ENCODE measurements around the gene HHATL.

Gene HHATL

GRCh38 chr3:42690766-42691680 is 11.6 kb downstream of the HHATL start:
- no peaks in the 10 kb centered on the region for H3K9me3 ChIP-seq (ENCODE audit: control insufficient read depth, low read length)
- no peak overlapping the region for H2BK5ac ChIP-seq (ENCODE audit: low read depth, low read length, poor library complexity, severe bottlenecking)
- no peak overlapping the region for H3K4me3 ChIP-seq (ENCODE audit: insufficient read depth in 1 of 2, low read depth in 1 of 2, low read length in 2 of 2)
- peaks cover 46 to 64% of the 10 kb centered on the region in 2 experiments for H3K27me3 ChIP-seq (ENCODE audit: control insufficient read depth in 1 of 2, insufficient read depth in 1 of 2, low read length in 2 of 2)
- H2BK12ac ChIP-seq (ENCODE audit: low read length in 2 of 2): no peak overlapping the region
- H3K79me1 ChIP-seq (replicated peaks; ENCODE audit: low read length, poor library complexity, severe bottlenecking): no peaks in the 10 kb centered on the region
- H3K27ac ChIP-seq (ENCODE audit: low read length, poor library complexity, severe bottlenecking): no peak overlapping the region
- no peak overlapping the region for H2BK120ac ChIP-seq (ENCODE audit: low read depth, low read length)
- no peak overlapping the region for H3K9ac ChIP-seq (ENCODE audit: low read length)
- no peaks in the 10 kb centered on the region for H3K36me3 ChIP-seq (ENCODE audit: control insufficient read depth in 1 of 2, insufficient read depth in 2 of 2, low read depth in 1 of 2, low read length in 2 of 2)
- no peak overlapping the region for H3K14ac ChIP-seq (ENCODE audit: low read length in 2 of 2)
- no peak overlapping the region for H2AFZ ChIP-seq (ENCODE audit: low read depth, low read length)
- H3K4ac ChIP-seq (ENCODE audit: low read depth in 1 of 2, low read length in 2 of 2): no peak overlapping the region
- no peak overlapping the region for H4K8ac ChIP-seq (ENCODE audit: low read length)
- H4K91ac ChIP-seq (ENCODE audit: low read length): no peak overlapping the region
- no peak overlapping the region for H3K23ac ChIP-seq (ENCODE audit: low read length in 2 of 2)
- no peak overlapping the region for H2BK15ac ChIP-seq (ENCODE audit: low read depth, poor library complexity, severe bottlenecking)
- H3K18ac ChIP-seq (ENCODE audit: low read depth in 1 of 2, low read length in 2 of 2): no peak overlapping the region
- H3K4me1 ChIP-seq (ENCODE audit: control insufficient read depth, insufficient read depth, low read depth, low read length): no peaks in the 10 kb centered on the region
- no peak overlapping the region for H2AK5ac ChIP-seq (ENCODE audit: low read length, severe bottlenecking)
- WGBS: 85% methylated on average over 10 of the region's 10 CpGs
- no peak for DNase-seq
- H3K4me2 ChIP-seq (ENCODE audit: low read length, poor library complexity, severe bottlenecking): no peak overlapping the region

- Histone ChIP-seq H3K4me1 (ENCODE audit: control insufficient read depth, insufficient read depth, low read depth, low read length) (no peaks in the 10 kb centered on the region), H3K27me3 (ENCODE audit: control insufficient read depth in 1 of 2, insufficient read depth in 1 of 2, low read length in 2 of 2) (peaks cover 38 to 64% of the 10 kb centered on the region in 2 experiments), H4K8ac (ENCODE audit: low read length) (no peak overlapping the region), H3K4me3 (ENCODE audit: insufficient read depth in 1 of 2, low read depth in 1 of 2, low read length in 2 of 2) (no peak overlapping the region), H3K4me2 (ENCODE audit: low read length, poor library complexity, severe bottlenecking) (no peak overlapping the region), H3K18ac (ENCODE audit: low read depth in 1 of 2, low read length in 2 of 2) (no peak overlapping the region), H2BK120ac (ENCODE audit: low read depth, low read length) (no peak overlapping the region), H2AK5ac (ENCODE audit: low read length, severe bottlenecking) (no peak overlapping the region), H3K36me3 (ENCODE audit: control insufficient read depth in 1 of 2, insufficient read depth in 2 of 2, low read depth in 1 of 2, low read length in 2 of 2) (no peaks in the 10 kb centered on the region), H3K23ac (ENCODE audit: low read length in 2 of 2) (no peak overlapping the region), H2BK12ac (ENCODE audit: low read length in 2 of 2) (no peak overlapping the region), H3K4ac (ENCODE audit: low read depth in 1 of 2, low read length in 2 of 2) (no peak overlapping the region), H2BK15ac (ENCODE audit: low read depth, poor library complexity, severe bottlenecking) (no peak overlapping the region), H2AFZ (ENCODE audit: low read depth, low read length) (no peak overlapping the region), H3K9me3 (ENCODE audit: control insufficient read depth, low read length) (no peaks in the 10 kb centered on the region), H3K9ac (ENCODE audit: low read length) (no peak overlapping the region), H3K79me1 (replicated peaks; ENCODE audit: low read length, poor library complexity, severe bottlenecking) (no peaks in the 10 kb centered on the region), H3K27ac (ENCODE audit: low read length, poor library complexity, severe bottlenecking) (no peak overlapping the region), H3K14ac (ENCODE audit: low read length in 2 of 2) (no peak overlapping the region), H2BK5ac (ENCODE audit: low read depth, low read length, poor library complexity, severe bottlenecking) (no peak overlapping the region), H4K91ac (ENCODE audit: low read length) (no peak overlapping the region)
- DNase-seq: no peak
- WGBS: 72% methylated on average over 7 of the region's 7 CpGs
Observed at GRCh38 chr3:42690191-42690590, 12.4 kb downstream of the HHATL start.

GRCh38 chr3:42689421-42690014 is 13.1 kb downstream of the HHATL start:
- H3K14ac ChIP-seq (ENCODE audit: low read length in 2 of 2): no peak overlapping the region
- H3K27ac ChIP-seq (ENCODE audit: low read length, poor library complexity, severe bottlenecking): no peak overlapping the region
- 79% methylated on average over 9 of the region's 9 CpGs for WGBS
- H3K9me3 ChIP-seq (ENCODE audit: control insufficient read depth, low read length): no peaks in the 10 kb centered on the region
- H2BK5ac ChIP-seq (ENCODE audit: low read depth, low read length, poor library complexity, severe bottlenecking): no peak overlapping the region
- no peak overlapping the region for H2AFZ ChIP-seq (ENCODE audit: low read depth, low read length)
- no peak overlapping the region for H2BK15ac ChIP-seq (ENCODE audit: low read depth, poor library complexity, severe bottlenecking)
- H3K18ac ChIP-seq (ENCODE audit: low read depth in 1 of 2, low read length in 2 of 2): no peak overlapping the region
- no peak overlapping the region for H4K91ac ChIP-seq (ENCODE audit: low read length)
- H3K9ac ChIP-seq (ENCODE audit: low read length): no peak overlapping the region
- no peaks in the 10 kb centered on the region for H3K79me1 ChIP-seq (replicated peaks; ENCODE audit: low read length, poor library complexity, severe bottlenecking)
- H3K36me3 ChIP-seq (ENCODE audit: control insufficient read depth in 1 of 2, insufficient read depth in 2 of 2, low read depth in 1 of 2, low read length in 2 of 2): no peaks in the 10 kb centered on the region
- H2BK120ac ChIP-seq (ENCODE audit: low read depth, low read length): no peak overlapping the region
- no peak overlapping the region for H3K4ac ChIP-seq (ENCODE audit: low read depth in 1 of 2, low read length in 2 of 2)
- H2BK12ac ChIP-seq (ENCODE audit: low read length in 2 of 2): no peak overlapping the region
- H3K4me3 ChIP-seq (ENCODE audit: insufficient read depth in 1 of 2, low read depth in 1 of 2, low read length in 2 of 2): no peak overlapping the region
- H3K4me2 ChIP-seq (ENCODE audit: low read length, poor library complexity, severe bottlenecking): no peak overlapping the region
- peaks cover 34 to 64% of the 10 kb centered on the region in 2 experiments for H3K27me3 ChIP-seq (ENCODE audit: control insufficient read depth in 1 of 2, insufficient read depth in 1 of 2, low read length in 2 of 2)
- DNase-seq: no peak
- H2AK5ac ChIP-seq (ENCODE audit: low read length, severe bottlenecking): no peak overlapping the region
- H3K4me1 ChIP-seq (ENCODE audit: control insufficient read depth, insufficient read depth, low read depth, low read length): no peaks in the 10 kb centered on the region
- no peak overlapping the region for H4K8ac ChIP-seq (ENCODE audit: low read length)
- H3K23ac ChIP-seq (ENCODE audit: low read length in 2 of 2): no peak overlapping the region
